Keratinocyte (primary cell): ENCODE measurements around the gene LDHB. TPM values are rescaled to one million over a fixed set of nuclear protein-coding genes. Genes with fewer than 3 reads are reported as not detected.

ENCODE experiments used
- DNase-seq: peaks from one replicate; pipeline ENCODE4 v3.0.0-alpha.2; 2011; ENCODE audit warnings: low read depth, missing footprints, low spot score
- FAIRE-seq: peaks from 2 replicates; lab custom pipeline; 2011; peaks lifted over from hg19 to GRCh38; lab: Jason Lieb, UNC
- H2AFZ ChIP-seq: 2 replicates; pipeline ENCODE4 v1.6.0; 2012; ENCODE audit warnings: low read length, control low read depth, inconsistent platforms; ENCODE audit not compliant: control insufficient read depth
- H3K27ac ChIP-seq: 2 replicates; pipeline ENCODE4 v1.5.1; 2011; ENCODE audit warnings: low read length; ENCODE audit not compliant: control insufficient read depth, insufficient read depth
- H3K27me3 ChIP-seq: 3 replicates; pipeline ENCODE4 v1.6.0; 2011; ENCODE audit warnings: low read length; ENCODE audit not compliant: control insufficient read depth, insufficient read depth; ENCODE audit errors: extremely low read depth
- H3K36me3 ChIP-seq, 2 experiments: 2 replicates in 1 of 2; 3 replicates in 1 of 2; pipeline ENCODE4 v1.5.1; 2011; ENCODE audit warnings: low read length in 2 of 2, mild to moderate bottlenecking in 1 of 2; ENCODE audit not compliant: control insufficient read depth in 2 of 2, insufficient read depth in 2 of 2; ENCODE audit errors: extremely low read depth in 1 of 2
- H3K4me1 ChIP-seq: 3 replicates; pipeline ENCODE4 v1.5.1; 2011; ENCODE audit warnings: low read length; ENCODE audit not compliant: control insufficient read depth, insufficient read depth; ENCODE audit errors: extremely low read depth
- H3K4me2 ChIP-seq: 3 replicates; pipeline ENCODE4 v1.6.0; 2011; ENCODE audit warnings: low read depth, low read length; ENCODE audit not compliant: control insufficient read depth, insufficient read depth; ENCODE audit errors: extremely low read depth
- H3K4me3 ChIP-seq, 3 experiments: fragments of 200-600 bp in 1 of 3; sonication (generic) in 1 of 3; 2 replicates in 2 of 3; 3 replicates in 1 of 3; pipeline ENCODE4 v1.5.1; 2011 to 2016; ENCODE audit warnings: low read length in 3 of 3, mild to moderate bottlenecking in 3 of 3, control low read depth in 2 of 3, inconsistent platforms in 1 of 3, low read depth in 1 of 3, mixed read lengths in 1 of 3, mixed run types in 1 of 3, moderate library complexity in 1 of 3; ENCODE audit not compliant: control insufficient read depth in 2 of 3, insufficient read depth in 2 of 3; ENCODE audit errors: extremely low read depth in 1 of 3
- H3K79me2 ChIP-seq: 2 replicates; pipeline ENCODE4 v1.6.0; 2012; ENCODE audit warnings: low read length; ENCODE audit not compliant: control insufficient read depth, insufficient read depth
- H3K9ac ChIP-seq: 3 replicates; pipeline ENCODE4 v1.6.0; 2011; ENCODE audit warnings: low read length; ENCODE audit not compliant: control insufficient read depth, insufficient read depth; ENCODE audit errors: extremely low read depth
- H3K9me1 ChIP-seq: 3 replicates; pipeline ENCODE4 v1.6.0; 2011; ENCODE audit warnings: low read length; ENCODE audit not compliant: control insufficient read depth, insufficient read depth; ENCODE audit errors: extremely low read depth
- H3K9me3 ChIP-seq: 2 replicates; pipeline ENCODE4 v1.5.1; 2012; ENCODE audit warnings: low read depth, low read length; ENCODE audit not compliant: control insufficient read depth
- H4K20me1 ChIP-seq: 3 replicates; pipeline ENCODE4 v1.6.0; 2011; ENCODE audit warnings: low read length; ENCODE audit not compliant: control insufficient read depth, insufficient read depth; ENCODE audit errors: extremely low read depth
- EZH2 ChIP-seq: IDR thresholded peaks from one replicate; pipeline ENCODE4 v1.6.1; 2012; ENCODE audit warnings: inconsistent platforms, mild to moderate bottlenecking, low read length, moderate library complexity
- dilution Hi-C: fragments of 300-500 bp; cut with MboI; formaldehyde crosslinking; loops from one replicate; pipeline ENCODE4 v1.7.0; 2020; ENCODE audit warnings: low sequenced_read_pairs; ENCODE audit not compliant: extremely low pct_ligation_motif_present
- polyA plus RNA-seq, 5 experiments: library from polyadenylated mRNA; depleted of rRNA in 3 of 5; stranded (reverse) in 3 of 5; stranded (forward) in 1 of 5; unstranded in 1 of 5; fragments of >200 nt; gene quantifications; 1 replicate in 1 of 5; 2 replicates in 3 of 5; 3 replicates in 1 of 5; pipeline versions ENCODE4 v1.2.1 to v1.2.3, GENCODE V29; 2011 to 2012; ENCODE audit warnings: missing spikeins in 2 of 5, low read depth in 1 of 5, low replicate concordance in 1 of 5
- TF ChIP-seq, protein P1 (sequence below), 3 experiments: IDR thresholded peaks in 1 of 3; conservative IDR thresholded peaks in 1 of 3; optimal IDR thresholded peaks in 1 of 3; 2 replicates in 2 of 3; 3 replicates in 1 of 3; pipeline versions ENCODE3 to v1.5.1; 2011; ENCODE audit warnings: low read length in 3 of 3, mild to moderate bottlenecking in 3 of 3, moderate library complexity in 2 of 3, control low read depth in 1 of 3, inconsistent platforms in 1 of 3; ENCODE audit not compliant: insufficient read depth in 2 of 3; ENCODE audit errors: extremely low read depth in 1 of 3

LDHB gene
- polyA plus RNA-seq, 1 donor (not counting 4 experiments of a cell fraction or from before 2014, with no cell fraction given), result 1,063 TPM

DNA sequence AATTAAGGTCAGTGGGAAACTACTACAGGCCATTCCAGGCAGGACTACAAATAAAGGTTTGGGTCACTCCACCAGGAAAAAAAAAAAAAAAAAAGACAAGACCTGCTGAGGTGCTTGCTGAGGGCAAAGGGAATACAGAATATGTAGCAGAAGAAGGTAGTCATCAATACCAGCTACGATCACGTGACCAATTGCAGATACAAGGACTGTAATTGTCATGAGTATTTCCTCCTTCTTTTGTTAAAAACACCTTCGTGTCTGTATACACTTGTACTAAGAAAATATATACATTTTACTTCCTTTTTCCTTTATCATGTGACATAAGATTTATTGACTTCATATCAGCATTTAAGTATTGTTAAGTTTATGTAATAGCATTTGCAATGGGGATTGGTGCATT is 72.2 kb downstream of the LDHB start:
- DNase-seq (no peak), FAIRE-seq (no peak)
- H3K79me2 ChIP-seq, result no peaks in the 10 kb centered on the region
- no peak overlapping the region for H3K4me3 ChIP-seq
- dilution Hi-C loops, result no loop called here
- H3K4me1 ChIP-seq, result no peaks in the 10 kb centered on the region
- H4K20me1 ChIP-seq, result no peaks in the 10 kb centered on the region
- no peaks in the 10 kb centered on the region for H3K36me3 ChIP-seq
- no peak overlapping the region for H3K4me2 ChIP-seq
- no peak overlapping the region for H3K27ac ChIP-seq
- no peak overlapping the region for H3K9ac ChIP-seq
- H3K9me3 ChIP-seq, result no peaks in the 10 kb centered on the region
- H3K27me3 ChIP-seq, result no peaks in the 10 kb centered on the region
- TF ChIP-seq, protein P1, sequence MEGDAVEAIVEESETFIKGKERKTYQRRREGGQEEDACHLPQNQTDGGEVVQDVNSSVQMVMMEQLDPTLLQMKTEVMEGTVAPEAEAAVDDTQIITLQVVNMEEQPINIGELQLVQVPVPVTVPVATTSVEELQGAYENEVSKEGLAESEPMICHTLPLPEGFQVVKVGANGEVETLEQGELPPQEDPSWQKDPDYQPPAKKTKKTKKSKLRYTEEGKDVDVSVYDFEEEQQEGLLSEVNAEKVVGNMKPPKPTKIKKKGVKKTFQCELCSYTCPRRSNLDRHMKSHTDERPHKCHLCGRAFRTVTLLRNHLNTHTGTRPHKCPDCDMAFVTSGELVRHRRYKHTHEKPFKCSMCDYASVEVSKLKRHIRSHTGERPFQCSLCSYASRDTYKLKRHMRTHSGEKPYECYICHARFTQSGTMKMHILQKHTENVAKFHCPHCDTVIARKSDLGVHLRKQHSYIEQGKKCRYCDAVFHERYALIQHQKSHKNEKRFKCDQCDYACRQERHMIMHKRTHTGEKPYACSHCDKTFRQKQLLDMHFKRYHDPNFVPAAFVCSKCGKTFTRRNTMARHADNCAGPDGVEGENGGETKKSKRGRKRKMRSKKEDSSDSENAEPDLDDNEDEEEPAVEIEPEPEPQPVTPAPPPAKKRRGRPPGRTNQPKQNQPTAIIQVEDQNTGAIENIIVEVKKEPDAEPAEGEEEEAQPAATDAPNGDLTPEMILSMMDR (optimal IDR thresholded peaks at IDR 0.05 in 1 of 3, IDR thresholded peaks at IDR 0.05 in 1 of 3, conservative IDR thresholded peaks at IDR 0.05 in 1 of 3; ENCODE audit: extremely low read depth in 1 of 3, insufficient read depth in 2 of 3, low read length in 3 of 3), result no peak
- TF ChIP-seq EZH2, result no peak
- H3K9me1 ChIP-seq, result no peaks in the 10 kb centered on the region
- no peak overlapping the region for H2AFZ ChIP-seq

Other genes with a start within 250 kb of the LDHB start
- 18.8 to 28.1 TPM (median 19.1 TPM) in 3 replicates for gene PYROXD1, start 220.2 kb downstream of the LDHB start, polyA plus RNA-seq
- gene RECQL, start 156.2 kb downstream of the LDHB start, polyA plus RNA-seq, result 23.9 to 41.9 TPM (median 29.5 TPM) in 3 replicates
- 12.0 to 25.8 TPM (median 16.7 TPM) in 3 replicates for gene GOLT1B, start 156.1 kb downstream of the LDHB start, polyA plus RNA-seq
- gene SPX, start 131.5 kb downstream of the LDHB start, polyA plus RNA-seq, result 0.07 to 0.12 TPM (median 0.12 TPM) in 3 replicates
- not detected in 3 replicates for gene GYS2, start 53.0 kb downstream of the LDHB start, polyA plus RNA-seq
- gene KCNJ8, start 116.9 kb upstream of the LDHB start, polyA plus RNA-seq, result not detected in 3 replicates